HCT116 (cell line): ENCODE data around the gene ZNF441. TPM values are rescaled to one million over a fixed set of nuclear protein-coding genes. Genes with fewer than 3 reads are reported as not detected.

ENCODE experiments used
- ATAC-seq: fragments of 200-7000 bp; cut with Tn5 transposase; 2 replicates; pipeline ENCODE4 v1.9.1; 2020; ENCODE audit warnings: mild to moderate bottlenecking, moderate library complexity
- Bru-seq: library from RNA; stranded (reverse); fragments of 400-500 nt; gene quantifications from one replicate; lab custom pipeline; 2021; lab: Mats Ljungman, UMichigan
- BruChase-seq, 2 experiments: library from RNA; stranded (reverse); fragments of 400-500 nt; gene quantifications; one replicate each; lab custom pipeline; 2021; lab: Mats Ljungman, UMichigan
- BruUV-seq: library from RNA; stranded (reverse); fragments of 400-500 nt; replicated peaks from 2 replicates; lab custom pipeline; 2021; lab: Mats Ljungman, UMichigan
- CTCF ChIA-PET: fragments of 300-600 bp; sonication (Branson Sonifier 250); formaldehyde crosslinking; loops from one replicate; lab custom pipeline; 2021; ENCODE audit warnings: antibody characterized with exemption; lab: Charles Lee
- POLR2A ChIA-PET: fragments of 300-600, 350-600 bp; sonication (Branson Sonifier 250); formaldehyde crosslinking; loops from one replicate; lab custom pipeline; 2021; ENCODE audit warnings: antibody characterized with exemption; lab: Charles Lee
- RAD21 ChIA-PET, 2 experiments: fragments of 300-600 bp; sonication (Branson Sonifier 250); formaldehyde crosslinking; loops; one replicate each; lab custom pipeline; 2023; ENCODE audit warnings: low total read pairs in 2 of 2; ENCODE audit not compliant: uncharacterized antibody in 2 of 2, unreplicated experiment in 2 of 2, low non-redundant PET in 1 of 2; lab: Charles Lee
- DNase-seq: peaks from one replicate; pipeline ENCODE4 v3.0.0-alpha.2; 2010; ENCODE audit warnings: low read depth, low spot score
- H2AFZ ChIP-seq: fragments of 200-600 bp; shearing (Covaris generic), sonication (generic); 2 replicates; pipeline ENCODE4 v1.6.1; 2017; ENCODE audit warnings: low read depth, mixed run types, mixed read lengths, antibody characterized with exemption, low read length; ENCODE audit not compliant: poor library complexity, severe bottlenecking
- H3K27ac ChIP-seq: 2 replicates; pipeline ENCODE4 v1.5.1; 2012; ENCODE audit warnings: low read depth, low read length
- H3K27me3 ChIP-seq: fragments of 200-600 bp; sonication (generic); 2 replicates; pipeline ENCODE4 v1.6.1; 2016; ENCODE audit warnings: mixed run types, low read length, mixed read lengths; ENCODE audit not compliant: insufficient read depth
- H3K36me3 ChIP-seq, 2 experiments: fragments of 200-500 bp in 1 of 2; fragments of 200-600 bp in 1 of 2; sonication (Bioruptor generic) in 1 of 2; sonication (generic) in 1 of 2; 2 replicates each; pipeline versions ENCODE4 v1.5.1 to v1.6.1; 2014 to 2016; ENCODE audit warnings: low read length in 2 of 2, inconsistent platforms in 1 of 2, mixed read lengths in 1 of 2, mixed run types in 1 of 2; ENCODE audit not compliant: insufficient read depth in 2 of 2, control insufficient read depth in 1 of 2
- H3K4me1 ChIP-seq, 2 experiments: fragments of 200-600 bp in 1 of 2; sonication (generic) in 1 of 2; 2 replicates each; pipeline versions ENCODE4 v1.5.1 to v1.6.1; 2012 to 2017; ENCODE audit warnings: low read length in 2 of 2, inconsistent platforms in 1 of 2, mild to moderate bottlenecking in 1 of 2, mixed read lengths in 1 of 2, mixed run types in 1 of 2, moderate library complexity in 1 of 2; ENCODE audit not compliant: insufficient read depth in 2 of 2, control insufficient read depth in 1 of 2
- H3K4me2 ChIP-seq: fragments of 200-600 bp; sonication (generic); 2 replicates; pipeline ENCODE4 v1.6.1; 2017; ENCODE audit warnings: mixed run types, low read length, mixed read lengths
- H3K4me3 ChIP-seq, 2 experiments: fragments of 200-600 bp in 1 of 2; sonication (generic) in 1 of 2; replicated peaks in 1 of 2; 2 replicates each; pipeline ENCODE4 v1.5.1; 2011 to 2016; ENCODE audit warnings: low read length in 2 of 2, control low read depth in 1 of 2, low read depth in 1 of 2, mild to moderate bottlenecking in 1 of 2, mixed read lengths in 1 of 2, mixed run types in 1 of 2
- H3K79me2 ChIP-seq: fragments of 200-600 bp; sonication (generic); 2 replicates; pipeline ENCODE4 v1.6.1; 2017; ENCODE audit warnings: mild to moderate bottlenecking, mixed run types, low read length, moderate library complexity, mixed read lengths; ENCODE audit not compliant: insufficient read depth
- H3K9ac ChIP-seq: fragments of 200-600 bp; sonication (generic); 2 replicates; pipeline ENCODE4 v1.6.1; 2016; ENCODE audit warnings: low read length, mixed read lengths
- H3K9me2 ChIP-seq: fragments of 200-600 bp; sonication (generic), shearing (Covaris generic); 2 replicates; pipeline ENCODE4 v1.6.1; 2017; ENCODE audit warnings: mixed run types, mild to moderate bottlenecking, moderate library complexity; ENCODE audit not compliant: insufficient read depth
- H3K9me3 ChIP-seq, 2 experiments: fragments of 200-500 bp in 1 of 2; fragments of 200-600 bp in 1 of 2; sonication (Bioruptor generic) in 1 of 2; sonication (generic) in 1 of 2; 2 replicates each; pipeline ENCODE4 v1.6.1; 2014 to 2017; ENCODE audit warnings: low read length in 2 of 2, mixed read lengths in 2 of 2, inconsistent platforms in 1 of 2, low read depth in 1 of 2, mild to moderate bottlenecking in 1 of 2, mixed run types in 1 of 2, moderate library complexity in 1 of 2; ENCODE audit not compliant: control insufficient read depth in 1 of 2, insufficient read depth in 1 of 2
- H4K20me1 ChIP-seq: fragments of 200-600 bp; sonication (generic), shearing (Covaris generic); 2 replicates; pipeline ENCODE4 v1.6.1; 2017; ENCODE audit warnings: mixed run types, mild to moderate bottlenecking, moderate library complexity; ENCODE audit not compliant: insufficient read depth
- ATF3 ChIP-seq: IDR thresholded peaks from 2 replicates; pipeline ENCODE4 v1.6.1; 2012
- CBX3 ChIP-seq: IDR thresholded peaks from 2 replicates; pipeline ENCODE4 v1.6.1; 2012; ENCODE audit warnings: low read depth
- EGR1 ChIP-seq: IDR thresholded peaks from 2 replicates; pipeline ENCODE4 v1.6.1; 2012; ENCODE audit warnings: low read depth
- EZH2 ChIP-seq: fragments of 200-600 bp; sonication (generic); IDR thresholded peaks from 2 replicates; pipeline ENCODE4 v1.6.1; 2017; ENCODE audit warnings: antibody characterized with exemption, mixed run types
- FOSL1 ChIP-seq: IDR thresholded peaks from 2 replicates; pipeline ENCODE4 v1.6.1; 2012; ENCODE audit warnings: low read depth
- JUND ChIP-seq: IDR thresholded peaks from 2 replicates; pipeline ENCODE4 v1.6.1; 2012
- POLR2AphosphoS5 ChIP-seq: IDR thresholded peaks from 2 replicates; pipeline ENCODE4 v1.6.1; 2011; ENCODE audit warnings: mild to moderate bottlenecking, low read depth, low read length, moderate library complexity
- SP1 ChIP-seq: IDR thresholded peaks from 2 replicates; pipeline ENCODE4 v1.6.1; 2012; ENCODE audit warnings: low read depth
- SRF ChIP-seq: IDR thresholded peaks from 2 replicates; pipeline ENCODE4 v1.6.1; 2012; ENCODE audit warnings: low read depth
- TCF7L2 ChIP-seq: IDR thresholded peaks from 2 replicates; pipeline ENCODE4 v1.7.0; 2011; ENCODE audit warnings: borderline replicate concordance, inconsistent platforms; ENCODE audit not compliant: insufficient read depth, insufficient read length; ENCODE audit errors: extremely low read depth
- ZBTB33 ChIP-seq: IDR thresholded peaks from 2 replicates; pipeline ENCODE4 v1.6.1; 2011; ENCODE audit warnings: mild to moderate bottlenecking, low read length, moderate library complexity; ENCODE audit not compliant: insufficient replicate concordance; ENCODE audit errors: extremely low read depth
- ZFX ChIP-seq: fragments of 450-650 bp; IDR thresholded peaks from 2 replicates; pipeline ENCODE4 v1.6.1; 2017
- intact Hi-C: fragments of 100-400 bp; cut with micrococcal nuclease; formaldehyde crosslinking; loops from 2 replicates; pipeline ENCODE4 v1.10.0; 2022
- long read RNA-seq: library from polyadenylated mRNA; unstranded; transcript quantifications from one replicate; pipeline ENCODE4 v2.0.0, GENCODE V29; 2021; ENCODE audit not compliant: unreplicated experiment
- polyA plus RNA-seq: library from polyadenylated mRNA; unstranded; fragments of >200 nt; gene quantifications from 2 replicates; pipeline ENCODE4 v1.2.1, GENCODE V29; 2012; ENCODE audit warnings: missing spikeins
- total RNA-seq: library from RNA; stranded (reverse); gene quantifications from one replicate; pipeline ENCODE4 v1.2.1, GENCODE V29; 2021; ENCODE audit not compliant: unreplicated experiment

Gene ZNF441
- total RNA-seq: 1.1 TPM
- 0.37 and 1.0 TPM in 2 replicates for polyA plus RNA-seq
- percentile 47 among the genes with signal in this experiment for Bru-seq, nascent RNA
- BruChase-seq, experiment 1, labeled RNA remaining after a 6-hour chase: percentile 32 among the genes with signal in this experiment
- percentile 42 among the genes with signal in this experiment for BruChase-seq, experiment 2, labeled RNA remaining after a 2-hour chase
- long read RNA-seq: 0 reads

- no peak for TF ChIP-seq EZH2
- peak; percentile 63 for TF ChIP-seq SP1
- peak; percentile 29 for TF ChIP-seq POLR2AphosphoS5
- no peak for TF ChIP-seq JUND
- 0 out of 2 replicates have a peak, but pooled peaks have one; percentile 12 for TF ChIP-seq CBX3
- TF ChIP-seq, all 23 proteins: peak for 3
- Histone ChIP-seq H3K9me2 (no peaks in the 10 kb centered on the region), H3K9ac (peak within 1 kb of the TSS; percentile 60), H3K27me3 (no peaks in the 10 kb centered on the region), H2AFZ (no peak within 1 kb of the TSS), H4K20me1 (no peaks in the 10 kb centered on the region), H3K4me3 (peak within 1 kb of the TSS; percentile 56 to 62), H3K4me1 (peaks cover 0 to 10% of the 10 kb centered on the region in 2 experiments; a peak in 1 of 4 replicates), H3K4me2 (peak within 1 kb of the TSS; percentile 68), H3K79me2 (no peaks in the 10 kb centered on the region), H3K36me3 (no peaks in the 10 kb centered on the region; a peak in 1 of 4 replicates), H3K9me3 (no peaks in the 10 kb centered on the region; a peak in 1 of 4 replicates), H3K27ac (peak within 1 kb of the TSS; percentile 36; the same call in 1 of the 2 replicates)
- BruUV-seq: no TSS peak
- RAD21 ChIA-PET: no interaction called here
- peak; percentile 96 for ATAC-seq
- peak; percentile 79 for DNase-seq
- intact Hi-C loops: no loop called here
- POLR2A ChIA-PET: no interaction called here
- CTCF ChIA-PET: no interaction called here
Measured at GRCh38 chr19:11766597-11767591, at the start of gene ZNF441. TSS of gene ZNF441 (plus strand) at chr19:11767000. CDS start at chr19:11767194, 194 bp downstream.

- Histone ChIP-seq H3K27me3 (no peaks in the 10 kb centered on the region), H3K4me3 (no peak overlapping the region), H3K9ac (no peak overlapping the region), H3K9me2 (no peaks in the 10 kb centered on the region), H3K36me3 (peaks cover 11 to 39% of the 10 kb centered on the region in 2 experiments), H3K4me2 (no peak overlapping the region), H3K79me2 (no peaks in the 10 kb centered on the region; the same call in 1 of the 2 replicates), H3K9me3 (peaks cover 42 to 44% of the 10 kb centered on the region in 2 experiments; a peak in 3 of 4 replicates), H3K4me1 (no peaks in the 10 kb centered on the region), H4K20me1 (no peaks in the 10 kb centered on the region), H2AFZ (no peak overlapping the region), H3K27ac (no peak overlapping the region)
- RAD21 ChIA-PET: no interaction called here
- BruUV-seq: no TSS peak
- CTCF ChIA-PET: no interaction called here
- POLR2A ChIA-PET: no interaction called here
- no peak for DNase-seq
- no peak for ATAC-seq
- intact Hi-C loops: no loop called here
- TF ChIP-seq SP1 (no peak), ATF3 (no peak), TCF7L2 (no peak), FOSL1 (no peak), ZBTB33 (no peak), SRF (no peak), ZFX (no peak), EGR1 (no peak), POLR2AphosphoS5 (no peak), EZH2 (no peak)
Measured at GRCh38 chr19:11721681-11722080, 45.1 kb upstream of the ZNF441 start.
